GM12891 (cell line): ENCODE data around the gene AFMID.
"Not testable (repeated sequence)": the region's sequence is repeated elsewhere in the genome, so short reads cannot be mapped to it uniquely, and the experiment has no call there.

Experiments used
- DNase-seq: peaks from one replicate; pipeline ENCODE4 v3.0.0; 2011; ENCODE audit warnings: low spot score; ENCODE audit not compliant: insufficient read length
- FAIRE-seq: peaks from 2 replicates; lab custom pipeline; 2011; peaks lifted over from hg19 to GRCh38; lab: Jason Lieb, UNC
- PAX5 ChIP-seq: IDR thresholded peaks from 2 replicates; pipeline ENCODE4 v1.6.1; 2011; ENCODE audit warnings: low read length, moderate library complexity, mild to moderate bottlenecking; ENCODE audit not compliant: insufficient read depth, severe bottlenecking
- POLR2A ChIP-seq: IDR thresholded peaks from 2 replicates; pipeline ENCODE4 v1.6.1; 2011; ENCODE audit warnings: low read depth, low read length, control low read depth
- POLR2AphosphoS5 ChIP-seq: IDR thresholded peaks from 2 replicates; pipeline ENCODE4 v1.6.1; 2011; ENCODE audit warnings: low read depth, low read length, control low read depth
- POU2F2 ChIP-seq: IDR thresholded peaks from 2 replicates; pipeline ENCODE4 v1.6.1; 2011; ENCODE audit warnings: low read depth, mild to moderate bottlenecking, control low read depth, low read length, moderate library complexity
- SPI1 ChIP-seq: IDR thresholded peaks from 2 replicates; pipeline ENCODE4 v1.6.1; 2011; ENCODE audit warnings: low read depth, low read length, control low read depth
- TAF1 ChIP-seq: IDR thresholded peaks from 2 replicates; pipeline ENCODE4 v1.6.1; 2011; ENCODE audit warnings: low read depth, low read length, control low read depth

Gene AFMID

DNA sequence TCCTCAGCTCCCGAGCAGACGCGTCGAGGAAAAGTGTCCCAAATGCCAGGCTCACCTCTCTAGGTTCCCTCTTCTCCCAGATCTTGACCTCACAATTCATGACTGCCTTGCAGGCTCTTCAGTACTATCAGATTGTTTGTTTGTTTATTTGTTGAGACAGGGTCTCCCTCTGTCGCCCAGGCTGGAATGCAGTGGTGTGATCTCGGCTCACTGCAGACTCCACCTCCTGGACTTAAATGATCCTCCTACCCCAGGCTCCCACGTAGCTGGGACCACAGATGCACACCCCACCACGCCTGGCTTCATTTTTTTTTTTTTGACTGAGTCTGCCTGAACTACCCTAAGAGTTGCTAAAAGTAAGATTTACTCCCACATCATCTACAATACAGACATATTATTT, 60.1 kb downstream of the AFMID start:
- FAIRE-seq (no peak), DNase-seq (no peak)
- TF ChIP-seq POU2F2 (no peak), SPI1 (no peak)

DNA sequence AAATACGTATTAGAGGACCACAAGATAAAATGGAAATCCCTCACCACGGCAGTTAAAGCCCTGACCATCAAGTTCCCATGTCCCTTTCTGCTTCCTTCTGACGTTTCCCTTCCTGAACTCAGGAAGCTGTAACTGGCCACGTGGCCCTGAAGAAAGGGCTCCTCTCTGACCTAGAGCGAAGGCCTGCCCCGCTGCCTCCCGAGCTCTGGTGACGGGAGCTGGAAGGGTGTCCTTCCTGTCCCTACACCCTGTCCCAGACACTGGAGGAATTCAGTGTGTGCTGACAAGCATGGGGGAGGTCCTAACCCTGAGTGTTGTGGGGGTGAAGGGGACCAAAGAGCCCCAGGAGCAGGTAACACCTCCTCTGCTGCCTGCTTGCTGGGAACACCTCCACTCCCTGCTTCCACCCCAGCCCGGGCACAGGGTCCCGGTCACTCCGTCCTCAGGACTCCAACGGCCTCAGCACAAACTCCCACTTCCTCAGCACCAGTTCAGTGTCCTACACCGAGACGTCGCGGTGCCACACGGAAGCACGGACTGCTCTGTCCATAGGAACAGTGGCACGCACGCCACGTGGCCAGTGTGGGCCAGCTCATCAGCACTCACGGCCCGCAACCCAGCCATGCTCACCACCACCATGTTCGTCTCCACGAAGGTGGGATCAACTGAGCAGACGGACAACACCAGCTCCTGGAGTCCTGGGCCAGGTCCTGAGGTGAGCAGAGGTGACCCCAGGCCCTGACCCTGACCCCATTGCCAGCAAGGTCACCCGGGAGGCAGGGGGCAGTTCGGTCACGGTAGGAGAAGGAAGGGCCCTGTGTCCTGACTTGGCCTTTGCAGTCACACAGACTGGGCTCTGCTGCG, 61.1 kb downstream of the AFMID start:
- no peak for FAIRE-seq
- DNase-seq = no peak
- TF ChIP-seq SPI1 (no peak), TAF1 (no peak), POLR2A (no peak), POLR2AphosphoS5 (no peak), POU2F2 (no peak), PAX5 (no peak)

DNA sequence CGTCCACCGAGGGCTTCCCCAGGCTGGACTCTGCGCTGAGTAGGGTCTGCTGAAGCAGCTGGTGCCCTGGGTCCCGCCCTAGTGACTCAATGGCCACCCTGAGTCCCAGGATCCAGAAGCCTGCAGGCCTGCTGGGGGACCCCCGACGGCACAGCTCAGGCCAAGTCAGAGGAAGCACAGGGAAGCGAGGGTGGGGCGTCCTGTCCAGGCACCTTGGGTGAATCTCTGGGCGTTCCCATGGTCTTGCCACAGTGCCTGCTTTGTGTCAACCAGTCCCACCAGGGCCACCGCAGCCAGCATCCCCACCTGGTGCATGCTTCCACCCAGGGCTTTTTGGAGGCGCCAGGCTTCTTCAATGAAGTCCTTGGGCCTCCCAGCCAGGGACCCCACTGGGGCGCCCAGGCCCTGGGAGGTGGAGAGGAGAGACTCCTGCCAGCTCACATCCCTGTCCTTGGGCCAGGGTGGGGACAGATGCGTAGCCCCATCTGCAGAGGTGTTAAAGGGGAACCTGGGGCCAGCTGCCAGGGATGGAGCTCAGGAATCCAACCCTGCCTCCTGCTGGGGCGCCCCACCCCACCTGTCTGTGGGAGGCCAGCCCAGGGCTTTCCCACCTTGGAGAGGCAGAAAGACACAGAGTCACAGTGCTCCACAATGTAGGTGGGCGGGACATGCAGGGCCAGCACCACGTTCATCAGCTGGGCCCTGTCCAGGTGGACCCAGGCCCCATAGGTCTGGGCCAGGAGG, 62.1 kb downstream of the AFMID start:
- no peak for FAIRE-seq
- TF ChIP-seq TAF1 (no peak), POLR2AphosphoS5 (no peak), SPI1 (no peak), PAX5 (no peak), POU2F2 (no peak), POLR2A (no peak)
- DNase-seq = no peak

DNA sequence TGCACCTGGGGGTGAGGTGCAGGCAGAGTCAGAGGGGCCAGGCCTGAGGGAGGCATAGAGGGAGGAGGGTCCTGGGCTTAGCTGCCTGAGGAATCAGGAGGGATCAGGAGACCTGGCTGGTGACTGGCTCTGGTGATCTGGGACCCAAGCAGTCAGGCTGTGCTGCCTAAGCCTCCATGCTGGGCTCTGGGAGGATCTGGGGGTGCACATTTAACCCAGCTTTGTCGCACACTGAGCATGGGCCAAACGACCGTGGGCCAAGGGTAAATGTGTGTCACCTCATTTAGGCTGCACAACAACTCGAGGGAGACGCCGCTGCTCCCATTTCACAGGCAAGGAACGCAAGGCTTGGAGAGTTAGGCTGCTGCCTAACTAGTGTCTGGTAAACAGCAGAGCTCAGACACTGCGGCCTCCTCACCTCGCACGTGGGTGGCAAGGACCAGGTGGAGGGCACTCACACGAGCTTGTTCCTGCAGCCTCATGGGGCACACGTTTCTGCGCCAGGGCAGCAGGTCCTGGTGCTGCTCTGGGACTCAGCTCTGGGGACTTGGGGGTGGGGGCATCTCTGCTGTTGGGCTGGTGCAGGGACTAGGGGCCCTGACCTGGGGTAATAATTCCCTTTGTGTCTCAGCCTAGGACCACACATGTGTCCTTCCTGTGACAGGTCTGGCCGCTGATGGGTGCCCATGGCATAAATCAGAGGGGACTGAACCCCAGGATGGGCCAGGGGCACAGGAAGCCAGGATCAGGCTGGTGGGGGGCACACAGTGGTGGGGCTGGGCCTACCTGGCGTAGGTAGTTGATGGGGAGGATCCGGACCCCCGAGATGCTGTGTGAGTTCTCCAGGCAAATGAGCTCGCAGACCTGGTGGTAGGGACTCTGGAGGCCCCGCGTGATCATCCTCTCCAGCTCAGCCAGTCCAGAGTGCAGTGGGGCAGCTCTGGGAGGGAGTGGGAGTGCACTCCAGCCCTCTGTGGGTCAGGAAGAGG, 63.0 kb downstream of the AFMID start:
- DNase-seq (no peak), FAIRE-seq (no peak)
- TF ChIP-seq SPI1 = no peak
- TF ChIP-seq PAX5 = no peak
- TF ChIP-seq TAF1 = no peak
- no peak for TF ChIP-seq POU2F2

DNA sequence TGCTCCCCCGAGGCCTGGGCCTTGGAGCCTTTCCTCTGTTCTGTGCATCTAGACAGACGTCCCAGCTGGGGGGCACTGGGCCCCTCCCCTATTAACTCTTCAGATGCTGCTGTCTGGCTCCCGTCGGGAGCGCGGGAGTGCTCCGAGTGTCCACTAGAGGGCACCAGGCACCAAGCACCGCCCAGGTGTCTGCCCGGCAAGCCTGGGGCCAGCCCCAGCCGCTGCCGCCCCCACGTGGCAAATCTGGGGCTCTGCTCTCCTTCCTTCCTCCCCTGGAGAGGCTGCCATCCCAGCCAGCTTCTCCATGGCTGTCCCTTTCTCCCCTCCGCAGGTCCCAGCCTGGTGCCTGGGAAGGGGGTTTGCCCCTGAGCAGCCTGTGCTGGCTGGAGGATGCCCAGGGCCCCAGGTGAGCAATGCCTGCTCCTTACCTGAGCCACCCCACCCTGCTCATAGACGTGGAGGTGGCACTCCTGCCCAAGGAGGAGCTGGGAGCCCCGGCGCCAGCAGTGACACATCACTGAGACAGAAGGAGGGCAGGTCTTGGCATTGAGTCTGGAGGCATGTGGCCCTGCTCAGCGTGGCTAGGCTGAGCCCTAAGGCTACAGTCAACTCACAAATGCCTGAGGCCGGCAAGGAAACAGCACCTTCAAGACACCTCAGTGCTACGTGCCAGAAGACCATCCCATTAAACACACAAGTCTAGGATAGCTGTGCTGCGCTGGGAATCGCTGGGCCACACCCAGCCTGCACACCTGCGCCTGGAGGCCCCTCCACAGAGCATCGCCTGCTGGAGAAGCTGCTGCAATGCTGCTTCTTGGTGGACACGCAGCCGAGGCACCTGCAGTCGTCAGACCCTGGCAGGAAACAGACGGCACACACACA, 64.0 kb downstream of the AFMID start:
- TF ChIP-seq TAF1 = no peak
- peak; percentile 44 for TF ChIP-seq PAX5
- FAIRE-seq (peak; percentile 93), DNase-seq (peak; percentile 95)

DNA sequence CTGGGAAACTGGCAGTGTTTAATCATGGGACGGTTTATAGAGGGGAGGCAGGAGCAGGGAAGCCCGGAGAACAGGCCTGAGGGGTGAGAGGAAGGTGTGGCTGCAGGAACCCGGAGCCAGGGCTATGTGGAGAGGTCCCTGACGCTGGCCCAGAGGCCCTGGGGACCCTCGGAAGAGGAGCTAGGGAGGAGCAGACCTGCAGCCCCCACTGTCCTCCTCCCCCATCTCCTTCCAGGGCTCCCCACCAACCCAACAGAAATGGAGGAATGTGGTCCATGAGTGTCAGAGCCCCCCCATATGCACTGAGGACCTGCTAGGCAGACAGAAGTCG, 64.6 kb downstream of the AFMID start:
- TF ChIP-seq PAX5 (no peak), POLR2AphosphoS5 (no peak), SPI1 (no peak), POLR2A (no peak), TAF1 (no peak), POU2F2 (no peak)
- no peak for FAIRE-seq
- no peak for DNase-seq

DNA sequence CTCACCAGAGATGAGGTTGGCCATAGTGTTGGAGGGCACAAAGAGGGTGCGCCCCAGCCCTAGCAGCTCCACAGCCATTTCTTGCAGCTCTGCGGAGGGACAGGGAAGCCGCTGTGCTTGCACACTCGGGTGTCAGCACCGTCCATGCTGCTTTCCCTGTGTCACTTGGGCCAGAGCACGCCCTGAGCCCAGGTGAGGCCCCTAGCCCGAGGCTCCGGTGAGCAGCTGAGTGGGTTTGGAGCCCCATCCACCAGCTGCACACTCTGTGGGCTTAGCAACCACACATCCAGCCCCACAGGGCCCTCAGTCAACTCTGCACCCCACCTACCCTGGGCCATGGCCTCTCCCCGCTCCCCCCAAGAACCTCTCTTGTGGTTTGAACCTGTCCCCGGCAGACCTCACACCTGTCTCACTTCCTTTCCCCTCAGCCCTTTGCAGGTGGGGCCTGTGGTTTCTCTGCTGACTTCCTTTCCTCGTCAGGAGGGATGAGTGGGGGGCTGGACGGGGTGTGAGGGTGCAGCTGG, 65.0 kb downstream of the AFMID start:
- FAIRE-seq (peak; percentile 65), DNase-seq (peak; percentile 50)
- TF ChIP-seq POLR2A = no peak
- TF ChIP-seq POU2F2 = no peak
- TF ChIP-seq SPI1 = peak; percentile 83

DNA sequence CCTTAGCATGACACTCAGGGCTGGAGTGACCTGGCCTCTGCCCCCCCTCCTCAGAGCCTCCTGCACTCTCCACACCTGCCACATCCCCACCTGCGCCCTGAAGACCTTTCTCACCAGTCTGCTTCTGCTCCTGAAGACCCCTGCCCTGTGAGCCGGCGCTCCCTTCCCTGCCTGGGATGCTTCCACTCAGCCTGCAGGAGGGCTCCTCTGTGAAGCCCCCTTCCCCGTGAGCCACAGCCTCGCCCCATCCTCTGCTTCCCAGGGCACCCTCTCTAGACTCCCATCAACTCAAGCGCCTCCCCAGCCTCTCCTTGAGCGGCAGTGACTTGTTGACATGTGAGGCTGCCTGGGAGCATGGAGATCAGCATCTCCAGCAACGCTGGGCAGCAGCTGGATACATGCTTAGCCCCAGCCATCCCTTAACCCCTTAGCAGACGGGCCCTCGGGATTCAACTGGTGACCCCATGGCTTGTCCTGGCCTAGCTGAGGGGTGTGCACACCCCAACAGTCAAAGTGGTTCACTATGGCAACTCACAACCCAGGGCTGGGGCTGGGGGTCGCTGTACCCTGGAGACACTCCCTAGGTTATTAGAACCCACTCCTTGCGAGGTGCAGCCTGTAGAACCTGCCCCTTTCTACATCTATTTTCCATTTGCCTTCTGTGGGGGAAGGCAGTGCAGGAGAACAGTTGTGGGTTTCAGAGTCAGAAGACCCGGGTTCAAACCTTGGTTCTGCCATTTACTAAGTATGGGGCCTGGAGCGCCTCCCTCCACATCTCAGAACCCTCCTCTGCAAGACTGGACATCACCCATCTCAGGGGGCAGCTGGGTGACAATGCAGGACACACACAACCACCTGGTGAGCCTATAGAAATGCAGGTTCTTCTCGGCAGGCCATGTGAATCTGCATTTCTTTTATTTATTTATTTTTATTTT, 65.8 kb downstream of the AFMID start:
- DNase-seq = no peak
- FAIRE-seq = no peak
- no peak for TF ChIP-seq POLR2AphosphoS5

DNA sequence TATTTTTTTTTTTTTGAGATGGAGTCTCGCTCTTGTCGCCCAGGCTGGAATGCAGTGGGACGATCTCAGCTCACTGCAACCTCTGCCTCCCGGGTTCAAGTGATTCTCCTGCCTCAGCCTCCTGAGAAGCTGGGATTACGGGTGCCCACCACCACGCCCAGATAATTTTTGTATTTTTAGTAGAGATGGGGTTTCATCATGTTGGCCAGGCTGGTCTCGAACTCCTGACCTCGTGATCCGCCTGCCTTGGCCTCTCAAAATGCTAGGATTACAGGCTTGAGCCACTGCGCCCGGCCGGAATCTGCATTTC, 66.4 kb downstream of the AFMID start:
- FAIRE-seq, DNase-seq: not testable (repeated sequence)
